ENCODE measurements around the gene ALOXE3.
"Not testable (repeated sequence)": the region's sequence is repeated elsewhere in the genome, so short reads cannot be mapped to it uniquely, and the experiment has no call there.

The ALOXE3 gene

DNA sequence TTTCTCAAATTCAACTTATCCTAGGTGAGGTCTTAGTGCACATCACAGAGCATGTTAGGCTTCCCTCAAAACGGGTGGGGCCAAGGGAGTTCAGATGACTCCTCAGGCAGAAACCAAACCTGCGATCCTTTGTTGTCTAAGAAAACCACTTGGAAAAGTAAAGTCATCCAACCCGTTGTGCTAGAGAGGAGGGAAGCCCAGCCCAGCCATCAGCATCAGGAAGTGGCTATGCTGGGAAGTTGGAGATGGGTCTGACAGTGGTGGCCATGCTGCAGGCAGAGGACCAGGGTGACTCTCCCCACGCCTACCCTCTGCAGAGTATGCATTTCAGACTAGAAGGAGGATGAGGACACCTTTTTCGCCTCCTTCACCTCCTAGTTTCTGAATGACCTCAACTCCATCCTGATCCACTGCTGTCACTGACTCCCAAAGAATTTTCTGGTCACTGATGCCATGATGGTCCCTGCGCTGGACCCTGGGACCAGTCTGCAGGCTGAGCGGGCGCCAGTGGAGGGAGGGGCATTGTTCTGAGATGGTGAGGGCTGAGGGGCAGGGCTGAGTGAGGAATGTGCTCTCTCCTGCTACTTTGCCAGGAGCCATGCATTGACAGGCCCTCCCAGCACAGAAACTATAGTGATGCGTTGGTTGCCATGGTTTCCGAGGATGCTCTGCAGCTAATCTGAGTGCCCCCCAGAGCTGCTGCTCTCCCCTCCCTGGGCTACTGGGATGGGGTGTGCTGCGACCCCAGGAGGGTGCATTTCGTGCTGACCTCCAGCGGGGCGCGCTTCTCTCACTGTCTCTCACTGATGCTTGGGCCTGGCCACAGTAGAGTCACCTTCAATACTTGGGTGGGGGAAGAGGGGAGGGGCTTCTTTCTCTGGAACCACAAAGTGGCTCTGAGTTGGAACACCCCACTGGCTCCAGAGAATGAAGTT is 51.2 kb downstream of the ALOXE3 start:
- no peak for DNase-seq

DNA sequence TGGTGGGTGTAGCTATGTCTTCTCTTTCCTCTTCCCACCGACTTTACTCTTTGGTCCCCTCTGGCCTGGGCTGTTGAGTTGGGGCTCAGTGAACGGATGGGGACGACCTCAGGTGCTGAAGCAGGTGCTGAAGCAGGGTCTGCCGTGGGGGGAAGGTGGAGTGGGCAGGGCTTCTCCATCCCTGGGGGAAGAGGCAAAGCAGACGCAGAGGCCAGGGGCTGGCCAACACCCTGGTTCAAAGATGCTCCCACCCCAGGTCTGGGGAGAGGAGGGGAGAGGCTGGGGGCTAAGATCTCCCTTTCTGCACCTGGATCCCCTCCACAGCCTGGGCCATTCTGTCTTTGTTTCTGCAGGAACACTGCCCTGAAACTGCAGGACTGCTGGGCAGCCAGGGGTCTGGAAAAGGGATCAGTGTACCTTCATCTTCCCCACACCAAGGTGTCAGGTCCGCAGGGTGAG is 53.7 kb downstream of the ALOXE3 start:
- no peak for DNase-seq

DNA sequence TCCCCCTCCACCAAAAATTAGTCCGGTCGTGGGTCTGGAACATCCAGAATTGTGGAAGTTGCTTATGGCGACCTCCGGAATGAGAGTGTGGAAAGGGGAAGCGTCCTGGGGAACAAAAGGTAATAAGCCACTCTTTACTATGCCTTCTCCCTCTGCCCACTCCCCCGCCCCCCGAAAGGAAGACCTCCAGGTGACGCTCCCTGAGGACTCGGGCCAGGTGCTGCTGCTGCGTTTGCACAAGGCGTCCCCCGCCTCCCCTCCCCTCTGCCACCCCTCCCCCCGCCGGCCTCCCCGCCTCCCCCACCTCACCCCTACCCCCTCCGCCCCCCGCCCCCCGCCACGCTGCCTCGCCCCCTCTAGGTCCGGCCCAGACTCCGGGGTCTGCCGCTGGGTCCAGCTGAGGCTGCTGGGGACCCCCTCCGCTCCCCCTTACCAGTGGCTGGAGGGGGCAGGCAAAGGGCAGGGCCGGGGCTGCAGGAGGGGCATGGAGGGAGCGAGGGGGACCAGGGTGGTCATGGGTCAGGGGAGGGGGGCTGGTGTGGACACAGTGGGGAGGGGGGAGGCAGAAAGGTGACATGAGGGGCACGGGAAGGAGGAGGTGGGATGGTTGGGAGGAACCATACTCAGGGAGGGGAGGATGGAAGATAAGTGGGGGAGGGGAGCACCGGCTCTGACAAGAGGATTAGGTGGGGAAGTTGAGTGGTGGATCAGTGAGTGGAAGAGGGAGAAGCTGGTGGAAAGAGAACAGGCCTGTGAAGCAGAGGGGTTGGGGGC is 54.4 kb downstream of the ALOXE3 start:
- DNase-seq: no peak

DNA sequence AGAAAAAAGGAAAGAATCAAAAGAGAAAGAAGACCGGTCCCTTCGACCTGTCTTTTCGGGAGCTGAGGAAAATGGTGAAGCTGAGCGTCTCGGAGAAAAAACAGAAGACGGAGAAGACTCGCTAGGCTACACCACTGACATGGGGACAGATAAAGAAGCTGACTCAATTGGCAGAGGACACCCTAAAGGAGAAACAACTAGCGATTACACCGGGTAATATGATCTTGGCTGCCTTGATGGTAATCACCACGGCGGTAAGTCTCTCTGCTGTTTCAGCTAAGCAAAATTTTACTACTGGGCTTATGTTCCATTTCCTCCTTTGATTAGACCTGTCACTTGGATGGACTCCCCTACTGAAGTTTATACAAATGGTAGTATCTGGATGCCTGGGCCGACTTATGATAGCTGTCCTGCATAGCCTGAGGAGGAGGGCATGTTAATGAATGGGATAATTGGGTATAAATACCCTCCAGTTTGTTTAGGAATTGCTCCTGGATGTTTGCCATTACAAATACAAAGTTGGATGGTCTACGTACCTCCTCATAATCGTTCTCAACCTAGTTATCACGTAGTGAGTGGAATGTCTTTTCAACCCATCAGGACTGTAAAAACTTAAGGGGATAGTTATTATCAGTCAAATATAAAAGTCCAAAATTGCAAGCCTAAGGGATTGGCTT is 55.4 kb downstream of the ALOXE3 start:
- DNase-seq: no peak

DNA sequence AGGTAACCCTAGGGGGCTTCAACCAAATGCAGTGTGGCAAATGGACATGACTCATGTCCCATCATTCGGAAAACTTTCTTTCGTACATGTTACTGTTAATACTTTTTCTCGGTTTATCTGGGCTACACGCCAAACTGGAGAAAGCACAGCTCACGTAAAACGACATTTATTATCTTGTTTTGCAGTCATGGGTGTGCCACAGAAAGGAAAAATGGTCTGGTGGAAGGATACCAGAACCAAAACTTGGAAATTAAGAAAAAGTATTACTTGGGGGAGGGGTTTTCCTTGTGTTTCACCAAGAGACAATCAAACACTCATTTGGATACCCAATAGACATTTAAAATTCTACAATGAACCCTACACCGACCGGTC is 55.9 kb downstream of the ALOXE3 start:
- no peak for DNase-seq

DNA sequence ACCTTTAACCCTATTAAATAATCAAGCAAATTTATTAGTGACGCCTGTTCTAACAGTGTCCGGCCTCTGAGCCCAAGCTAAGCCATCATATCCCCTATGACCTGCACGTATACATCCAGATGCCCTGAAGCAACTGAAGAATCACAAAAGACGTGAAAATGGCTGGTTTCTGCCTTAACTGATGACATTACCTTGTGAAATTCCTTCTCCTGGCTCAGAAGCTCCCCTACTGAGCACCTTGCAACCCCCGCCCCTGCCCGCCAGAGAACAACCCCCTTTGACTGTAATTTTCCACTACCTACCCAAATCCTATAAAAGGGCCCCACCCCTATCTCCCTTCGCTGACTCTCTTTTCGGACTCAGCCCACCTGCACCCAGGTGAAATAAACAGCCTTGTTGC is 56.5 kb downstream of the ALOXE3 start:
- DNase-seq: not testable (repeated sequence)

DNA sequence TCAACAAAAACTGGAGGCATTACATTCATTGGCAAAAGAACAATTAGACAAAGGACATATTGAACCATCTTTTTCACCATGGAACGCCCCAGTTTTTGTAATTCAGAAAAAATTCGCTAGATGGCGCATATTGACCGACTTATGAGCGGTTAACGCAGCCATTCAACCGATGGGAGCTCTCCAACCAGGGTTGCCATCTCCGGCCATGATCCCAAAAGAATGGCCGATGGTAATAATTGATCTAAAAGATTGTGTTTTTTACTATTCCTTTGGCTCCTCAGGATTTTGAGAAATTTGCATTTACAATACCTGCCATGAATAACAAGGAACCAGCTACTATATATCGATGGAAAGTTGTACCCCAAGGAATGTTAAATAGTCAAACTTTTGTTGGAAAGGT is 58.0 kb downstream of the ALOXE3 start:
- peak; percentile 51 for DNase-seq

DNA sequence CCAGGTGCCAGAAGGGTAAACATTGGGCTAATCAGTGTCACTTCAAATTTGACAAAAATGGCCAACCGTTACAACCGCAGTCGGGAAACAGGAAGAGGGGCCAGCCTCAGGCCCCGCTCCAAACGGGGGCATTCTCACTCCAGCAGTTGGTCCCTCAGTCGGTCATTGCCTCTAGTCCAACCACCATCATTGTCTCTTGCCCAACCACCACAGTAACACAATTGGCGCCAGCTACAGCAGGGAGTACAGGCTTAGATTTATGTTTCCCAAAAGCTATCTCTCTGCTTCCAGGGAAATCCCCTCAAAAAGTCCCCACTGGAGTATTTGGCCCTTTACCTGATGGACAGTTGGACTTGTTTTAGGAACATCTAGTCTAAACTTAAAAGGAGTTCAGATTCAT is 59.2 kb downstream of the ALOXE3 start:
- DNase-seq: no peak

DNA sequence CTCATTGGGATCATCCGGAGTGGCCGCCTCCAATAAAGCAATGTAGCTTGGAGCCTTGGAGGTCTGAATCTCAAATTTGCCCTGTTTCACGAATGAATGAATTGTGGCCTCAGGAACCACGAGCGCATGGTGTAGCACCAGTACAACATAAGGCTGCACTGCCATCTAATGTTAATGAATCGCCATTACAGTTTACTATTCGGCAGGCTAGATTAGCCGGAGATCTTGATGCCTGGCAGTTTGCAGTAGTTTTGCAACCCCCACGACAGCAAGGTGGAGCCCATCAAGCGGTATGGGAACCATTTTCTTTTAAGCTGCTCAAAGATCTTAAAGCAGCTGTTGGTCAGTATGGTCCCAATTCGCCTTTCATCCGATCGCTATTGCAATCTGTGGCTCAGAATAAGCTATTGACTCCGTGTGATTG is 60.6 kb downstream of the ALOXE3 start:
- DNase-seq: peak; percentile 58

DNA sequence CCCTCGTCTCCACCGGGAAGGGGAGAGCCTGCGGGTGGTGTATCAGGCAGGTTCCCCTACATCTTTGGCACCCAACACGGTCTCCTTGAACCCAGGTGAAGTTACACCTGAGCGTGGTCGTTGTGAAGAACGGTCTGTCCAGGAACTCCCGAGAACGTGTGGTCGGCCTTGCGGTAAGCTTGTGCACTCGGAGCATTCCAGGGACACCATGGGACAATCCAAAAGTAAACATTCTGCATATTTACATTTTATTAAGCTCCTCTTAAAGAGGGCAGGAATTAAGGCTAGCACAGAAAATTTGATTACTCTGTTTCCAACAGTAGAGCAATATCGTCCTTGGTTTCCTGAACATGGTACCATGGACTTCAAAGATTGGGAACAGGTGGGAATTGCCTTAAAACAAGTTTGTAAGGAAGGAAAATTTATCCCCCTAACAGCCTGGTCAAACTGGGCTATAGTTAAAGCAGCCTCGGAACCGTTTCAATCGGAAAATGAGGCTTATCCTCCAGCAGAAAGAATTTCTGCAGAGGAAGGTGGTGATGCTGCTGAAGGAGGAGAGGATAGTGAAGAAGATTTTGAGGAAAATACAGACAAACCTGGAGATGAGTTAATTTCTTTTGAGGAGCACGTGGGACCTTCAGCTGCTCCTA is 61.2 kb downstream of the ALOXE3 start:
- no peak for DNase-seq

DNA sequence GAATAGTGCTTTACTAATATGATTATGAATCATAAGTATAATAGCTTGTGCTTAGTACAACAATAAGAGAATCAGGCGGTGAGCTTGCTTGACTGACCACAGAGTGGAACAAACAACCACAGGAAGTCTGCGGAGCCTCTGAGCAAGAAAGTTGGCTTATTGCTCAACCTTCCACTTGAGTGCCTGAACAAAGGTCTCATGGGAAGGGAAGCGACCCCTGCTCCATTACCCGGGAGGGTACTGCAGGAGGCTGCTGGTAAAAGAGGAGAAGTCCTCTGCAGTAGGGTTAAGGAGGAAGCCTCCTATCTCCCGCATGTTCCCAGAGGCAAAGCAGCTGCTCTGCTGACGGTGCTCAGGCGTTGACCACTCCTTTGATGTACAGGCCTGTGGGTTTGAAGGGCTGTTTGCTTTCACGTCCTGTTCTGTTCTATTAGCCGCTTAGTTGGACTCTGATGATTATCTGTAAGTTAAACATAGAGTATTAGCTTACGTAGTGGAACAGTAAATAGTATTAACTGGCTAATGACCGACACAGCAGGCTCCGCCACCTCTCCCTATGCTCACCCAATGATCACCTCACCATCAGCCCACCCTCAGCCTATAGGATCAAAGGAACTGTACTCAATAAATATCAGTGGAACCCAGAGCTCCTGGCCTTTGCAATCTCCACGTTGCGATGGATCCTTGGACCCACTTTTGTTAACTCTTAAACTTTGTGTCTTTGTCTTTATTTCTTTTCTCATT is 61.9 kb downstream of the ALOXE3 start:
- DNase-seq: no peak

DNA sequence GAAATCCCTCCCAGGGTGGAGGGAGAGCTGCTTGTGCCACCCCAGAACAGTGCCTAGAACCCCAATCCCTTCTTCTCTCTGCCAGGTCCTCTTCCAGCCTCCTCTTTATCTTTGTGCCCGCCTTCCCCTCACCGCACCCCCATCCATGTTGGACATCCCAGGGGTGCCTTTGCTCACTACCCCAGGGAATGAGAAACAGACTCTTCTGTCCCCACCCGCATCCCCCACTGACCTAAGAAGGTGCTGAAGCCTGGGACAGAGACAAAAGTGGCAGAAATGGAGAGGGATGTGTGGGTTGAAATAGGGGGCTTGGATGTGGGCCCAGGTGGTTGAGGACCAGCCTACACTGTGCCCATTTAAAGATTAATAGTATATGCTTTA is 62.5 kb downstream of the ALOXE3 start:
- no peak for DNase-seq

DNA sequence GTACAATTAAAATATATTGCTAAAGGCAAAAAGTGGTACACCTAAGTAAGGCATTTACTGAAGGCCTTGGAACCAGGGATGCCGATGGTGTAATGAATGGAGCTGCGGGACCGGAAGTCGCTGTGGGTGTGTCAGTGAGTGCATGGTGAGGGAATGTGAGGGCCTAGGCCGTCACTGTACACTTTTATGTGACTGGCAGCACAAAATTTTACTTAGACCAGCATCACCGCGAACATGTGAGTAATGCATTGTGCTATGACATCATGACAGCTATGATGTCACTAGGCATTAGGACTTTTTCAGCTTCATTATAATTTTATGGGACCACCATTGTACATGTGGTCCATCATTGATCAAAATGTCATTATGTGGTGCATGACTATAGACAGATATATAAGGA is 64.7 kb downstream of the ALOXE3 start:
- no peak for DNase-seq

DNA sequence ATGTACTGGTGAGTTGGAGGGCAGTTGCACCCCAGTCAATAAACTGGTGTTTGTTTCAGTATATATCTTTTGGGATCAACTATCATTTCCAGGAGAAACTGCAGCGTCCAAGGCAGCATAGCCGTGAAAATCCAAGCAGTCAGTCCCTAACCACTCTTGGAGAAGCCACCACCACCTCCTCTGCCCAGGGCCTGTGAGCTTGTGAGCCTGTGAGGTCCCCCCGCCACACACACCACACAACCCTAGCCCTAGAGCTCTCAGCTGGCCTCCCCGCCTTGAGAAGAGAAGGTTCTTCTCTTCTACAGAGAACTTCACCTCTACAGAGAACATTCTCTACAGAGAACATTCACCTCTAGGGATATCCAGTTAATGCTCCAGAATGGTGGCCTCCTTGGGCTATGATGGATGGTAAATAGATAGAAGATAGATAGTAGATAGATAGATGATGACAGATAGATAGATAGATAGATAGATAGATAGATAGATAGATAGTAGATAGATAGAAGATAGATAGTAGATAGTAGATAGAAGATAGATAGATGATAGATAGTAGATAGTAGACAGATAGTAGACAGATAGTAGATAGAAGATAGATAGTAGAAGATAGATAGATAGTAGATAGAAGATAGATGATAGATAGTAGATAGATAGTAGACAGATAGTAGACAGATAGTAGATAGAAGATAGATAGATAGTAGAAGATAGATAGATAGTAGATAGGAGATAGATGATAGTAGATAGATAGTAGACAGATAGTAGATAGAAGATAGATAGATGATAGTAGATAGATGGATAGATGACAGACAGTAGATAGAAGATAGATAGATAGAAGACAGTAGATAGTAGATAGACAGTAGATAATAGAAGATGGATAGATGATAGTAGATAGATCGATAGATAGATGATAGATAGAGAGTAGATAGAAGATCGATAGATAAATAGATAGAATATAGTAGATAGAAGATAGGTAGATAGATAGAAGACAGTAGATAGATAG is 65.8 kb downstream of the ALOXE3 start:
- DNase-seq: no peak

DNA sequence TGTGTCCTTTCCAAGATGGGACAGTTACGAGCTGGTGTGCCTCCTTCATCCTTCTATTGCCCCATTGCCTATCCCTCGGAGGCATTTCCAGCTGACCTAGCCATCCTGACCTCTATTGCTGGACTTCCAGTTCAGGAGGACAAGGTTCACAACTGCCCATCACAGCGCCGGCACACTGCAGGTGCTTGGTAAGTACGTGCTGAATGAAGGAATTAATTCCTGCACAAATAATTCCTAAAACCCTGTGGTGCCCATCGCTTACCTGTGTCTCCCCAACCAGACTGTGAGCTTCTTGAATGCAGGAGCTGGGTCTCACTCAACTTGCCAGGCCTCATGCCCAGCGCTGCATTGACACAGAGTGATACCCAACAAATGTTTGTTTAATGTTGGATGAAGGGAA is 66.5 kb downstream of the ALOXE3 start:
- no peak for DNase-seq

DNA sequence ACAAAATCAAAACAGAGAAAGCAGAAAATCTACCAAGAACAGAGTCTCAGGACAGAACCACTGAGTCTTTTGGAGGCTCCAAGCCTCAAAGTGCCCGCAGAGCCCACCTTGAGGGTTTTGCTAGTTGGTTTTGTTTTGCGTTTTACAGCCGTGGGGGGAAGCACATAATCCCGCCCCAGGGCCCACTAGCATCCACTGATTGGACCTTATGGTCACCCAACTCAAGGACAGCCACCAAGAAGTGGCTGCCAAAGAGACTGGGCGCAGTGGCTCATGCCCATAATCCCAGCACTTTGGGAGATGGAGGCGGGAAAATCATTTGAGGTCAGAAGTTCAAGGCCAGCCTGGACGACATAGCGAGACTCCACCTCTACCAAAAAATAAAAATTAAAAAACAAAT is 69.6 kb downstream of the ALOXE3 start:
- no peak for DNase-seq

DNA sequence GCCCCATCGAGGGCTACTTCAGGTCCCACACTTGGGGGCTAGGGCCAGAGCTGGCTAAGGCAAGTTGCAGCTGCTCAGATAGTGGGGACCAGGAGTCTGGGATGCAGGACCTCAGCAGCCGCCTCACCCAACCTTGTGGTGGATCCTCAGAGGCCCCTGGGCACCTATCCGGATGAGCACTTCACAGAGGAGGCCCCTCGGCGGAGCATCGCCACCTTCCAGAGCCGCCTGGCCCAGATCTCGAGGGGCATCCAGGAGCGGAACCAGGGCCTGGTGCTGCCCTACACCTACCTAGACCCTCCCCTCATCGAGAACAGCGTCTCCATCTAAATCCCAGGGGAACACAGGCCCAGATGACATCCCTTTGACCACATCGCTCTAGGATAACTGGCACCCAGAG is 70.1 kb downstream of the ALOXE3 start:
- DNase-seq: no peak

DNA sequence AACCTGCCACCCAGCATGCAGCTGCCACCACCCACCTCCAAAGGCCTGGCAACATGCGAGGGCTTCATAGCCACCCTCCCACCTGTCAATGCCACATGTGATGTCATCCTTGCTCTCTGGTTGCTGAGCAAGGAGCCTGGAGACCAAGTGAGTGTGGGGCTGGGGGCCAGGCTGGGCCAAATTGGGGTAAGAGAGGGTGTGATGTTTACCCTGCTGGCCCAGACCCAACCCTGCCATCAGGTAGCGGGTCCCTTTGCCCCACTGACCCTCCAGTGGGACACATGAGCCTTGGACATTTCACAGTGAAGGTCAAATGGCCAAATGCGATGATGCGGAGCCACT is 70.6 kb downstream of the ALOXE3 start:
- DNase-seq: no peak

DNA sequence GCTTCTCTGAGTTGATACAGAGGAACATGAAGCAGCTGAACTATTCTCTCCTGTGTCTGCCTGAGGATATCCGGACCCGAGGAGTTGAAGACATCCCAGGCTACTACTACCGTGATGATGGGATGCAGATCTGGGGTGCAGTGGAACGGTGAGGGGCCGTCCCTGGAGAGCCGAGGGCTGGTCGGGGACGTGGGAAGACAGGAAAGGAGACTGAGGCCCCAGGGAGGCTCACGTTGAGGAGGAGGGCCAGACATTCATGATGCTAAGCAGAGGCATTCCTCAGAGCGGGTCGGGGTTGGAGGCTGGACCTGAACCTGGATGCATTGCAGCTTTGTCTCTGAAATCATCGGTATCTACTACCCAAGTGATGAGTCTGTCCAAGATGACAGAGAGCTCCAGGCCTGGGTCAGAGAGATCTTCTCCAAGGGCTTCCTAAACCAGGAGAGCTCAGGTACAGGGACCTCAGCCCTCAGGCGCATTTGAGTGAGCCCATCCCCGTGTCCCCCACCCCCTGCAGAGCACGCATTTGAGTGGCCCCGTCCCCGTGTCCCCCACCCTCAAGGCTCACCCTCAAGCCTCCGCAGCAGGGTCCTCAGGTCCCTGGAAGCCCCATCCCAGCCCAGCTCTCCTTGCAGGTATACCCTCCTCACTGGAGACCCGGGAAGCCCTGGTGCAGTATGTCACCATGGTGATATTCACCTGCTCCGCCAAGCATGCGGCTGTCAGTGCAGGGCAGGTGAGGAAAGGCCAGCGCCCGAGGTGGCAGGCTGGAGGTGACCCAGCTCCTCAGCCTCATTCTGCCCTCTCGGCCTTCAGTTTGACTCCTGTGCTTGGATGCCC is 71.2 kb downstream of the ALOXE3 start:
- DNase-seq: no peak

DNA sequence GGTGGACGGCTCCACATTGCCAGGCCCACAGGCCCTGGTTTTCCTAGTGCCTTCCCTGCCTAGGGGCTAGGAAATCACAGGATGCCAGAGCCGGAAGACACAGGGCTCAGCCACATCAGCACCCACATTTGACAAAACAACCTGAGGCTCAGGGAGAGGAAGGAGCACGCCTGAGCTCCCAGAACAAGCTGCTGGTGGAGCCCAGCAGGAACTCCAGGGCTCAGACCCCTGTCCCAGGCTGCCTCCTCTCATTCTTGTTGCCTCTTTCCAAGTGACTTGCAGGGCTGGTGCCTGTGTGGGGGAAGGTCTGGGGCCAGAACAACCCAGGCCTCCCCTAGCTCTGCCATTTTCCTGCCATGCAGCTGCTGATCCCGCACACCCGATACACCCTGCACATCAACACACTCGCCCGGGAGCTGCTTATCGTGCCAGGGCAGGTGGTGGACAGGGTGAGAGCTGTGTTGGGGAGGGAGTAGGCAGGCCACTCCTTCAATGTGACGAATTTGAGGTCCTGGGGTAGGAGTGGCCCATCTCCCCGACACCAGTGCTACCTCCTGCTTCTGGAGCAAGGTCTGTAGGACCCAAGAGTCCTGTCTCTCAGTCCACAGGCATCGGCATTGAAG is 71.9 kb downstream of the ALOXE3 start:
- no peak for DNase-seq
